CD4-positive, alpha-beta T cell treated with Interleukin-21 for 1 hour (primary cell): Measurements from ENCODE around the gene RTP4.

Source experiments
- DNase-seq: peaks from one replicate; pipeline ENCODE4 v3.0.0-alpha.2; 2020

RTP4 gene, protein sequence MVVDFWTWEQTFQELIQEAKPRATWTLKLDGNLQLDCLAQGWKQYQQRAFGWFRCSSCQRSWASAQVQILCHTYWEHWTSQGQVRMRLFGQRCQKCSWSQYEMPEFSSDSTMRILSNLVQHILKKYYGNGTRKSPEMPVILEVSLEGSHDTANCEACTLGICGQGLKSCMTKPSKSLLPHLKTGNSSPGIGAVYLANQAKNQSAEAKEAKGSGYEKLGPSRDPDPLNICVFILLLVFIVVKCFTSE

DNA sequence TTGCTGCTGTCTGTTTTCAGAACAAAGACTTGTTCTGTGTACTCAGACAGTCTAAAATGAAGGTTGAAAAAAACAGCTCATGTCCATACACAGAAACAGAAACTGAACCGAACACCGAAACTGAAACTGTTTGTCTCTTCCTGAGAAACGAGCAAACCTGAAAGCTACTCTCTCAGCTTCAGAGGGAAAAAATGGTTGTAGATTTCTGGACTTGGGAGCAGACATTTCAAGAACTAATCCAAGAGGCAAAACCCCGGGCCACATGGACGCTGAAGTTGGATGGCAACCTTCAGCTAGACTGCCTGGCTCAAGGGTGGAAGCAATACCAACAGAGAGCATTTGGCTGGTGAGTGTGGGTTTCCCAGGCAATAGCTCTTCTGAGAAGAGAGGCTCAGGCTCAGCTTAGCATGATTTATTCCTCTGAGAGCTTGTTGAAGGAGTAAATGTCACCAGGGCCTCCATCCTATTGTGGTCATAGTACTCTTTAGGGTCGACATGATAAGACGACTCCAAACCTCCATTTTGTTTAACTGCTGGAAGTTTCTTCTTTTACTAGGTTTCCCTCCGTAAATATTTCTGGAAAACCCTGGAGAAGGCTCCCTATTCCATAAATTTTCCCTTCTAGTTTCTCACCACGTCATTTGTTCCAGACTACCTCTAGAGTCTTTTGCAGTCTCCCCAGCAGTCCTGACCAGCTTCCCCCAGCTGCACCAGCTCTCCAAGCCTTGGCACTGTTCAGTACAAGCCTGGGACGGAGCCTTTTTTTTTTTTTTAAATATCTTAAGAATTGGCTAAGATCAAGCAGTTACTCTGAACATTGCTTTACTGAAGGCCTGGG, at the start of gene RTP4:
TSS of gene RTP4 (plus strand) at position 135 of the 838 bp plus-strand sequence. CDS start at position 192, 57 bp downstream.
- DNase-seq, result peak; percentile 69

DNA sequence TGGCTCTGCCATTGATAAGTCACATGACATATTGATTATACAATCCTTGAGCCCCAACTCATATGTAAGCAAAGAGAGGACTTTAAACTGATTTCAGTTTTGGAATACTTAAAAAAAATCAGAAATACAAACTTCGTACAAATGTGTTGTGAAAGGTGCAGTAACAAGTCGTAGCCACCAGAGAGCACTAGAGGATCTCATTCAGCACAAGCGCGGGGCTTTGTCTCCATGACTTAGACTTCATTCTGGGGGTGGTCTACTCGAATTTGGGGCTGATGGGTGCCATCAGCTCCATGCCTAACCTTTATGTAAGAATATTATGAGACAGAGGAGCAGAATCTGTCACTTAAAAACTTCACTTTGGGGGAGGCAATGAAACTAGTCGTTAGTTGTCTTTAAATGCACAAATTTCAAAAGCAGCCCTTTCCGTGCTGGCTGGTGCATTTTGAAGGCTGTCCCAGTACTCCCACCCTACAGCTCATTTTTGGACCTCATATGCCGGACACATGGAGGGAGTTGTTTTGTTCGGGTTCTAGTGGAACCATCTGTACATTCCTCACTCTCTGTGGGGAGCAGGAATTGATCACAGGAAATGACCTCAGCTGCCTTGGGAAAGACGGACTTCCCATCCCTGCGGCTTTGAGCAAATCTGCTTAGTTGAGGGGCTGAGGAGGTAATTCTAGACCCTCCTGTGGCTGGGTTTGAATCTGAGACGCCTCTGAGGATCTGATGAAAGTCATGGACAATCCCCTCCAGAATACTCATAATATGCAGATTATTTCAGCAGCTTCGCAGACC, 49.2 kb upstream of the RTP4 start:
- peak; percentile 54 for DNase-seq

DNA sequence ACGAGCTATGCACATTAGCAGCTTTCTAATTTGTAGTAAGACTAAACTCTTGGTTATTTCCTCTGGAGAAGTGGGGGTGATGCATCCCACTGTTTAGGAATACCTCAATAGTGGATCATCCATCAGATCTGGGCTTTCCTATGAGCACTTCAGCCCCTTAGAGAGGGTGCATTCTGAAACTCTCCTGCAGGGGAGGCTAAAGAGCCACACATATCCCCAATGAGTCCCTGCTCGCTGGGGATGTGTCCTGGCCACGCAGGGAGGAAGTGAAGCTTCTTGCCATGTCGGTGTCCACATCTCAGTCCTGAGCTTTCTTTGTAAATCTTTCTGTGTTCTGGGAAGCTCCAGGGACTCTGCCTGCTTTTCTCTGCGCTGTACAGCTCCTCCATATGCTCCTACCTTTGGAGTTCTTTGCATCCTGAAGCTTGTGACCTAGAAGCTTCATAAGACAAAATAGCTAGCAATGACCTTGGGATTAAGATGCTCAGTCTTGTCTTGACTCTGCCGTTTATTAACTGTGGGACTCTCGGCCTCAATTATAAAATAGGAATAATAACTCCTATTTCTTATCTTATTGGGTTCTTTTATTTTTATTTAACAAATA, 48.4 kb upstream of the RTP4 start:
- DNase-seq, result peak; percentile 58

DNA sequence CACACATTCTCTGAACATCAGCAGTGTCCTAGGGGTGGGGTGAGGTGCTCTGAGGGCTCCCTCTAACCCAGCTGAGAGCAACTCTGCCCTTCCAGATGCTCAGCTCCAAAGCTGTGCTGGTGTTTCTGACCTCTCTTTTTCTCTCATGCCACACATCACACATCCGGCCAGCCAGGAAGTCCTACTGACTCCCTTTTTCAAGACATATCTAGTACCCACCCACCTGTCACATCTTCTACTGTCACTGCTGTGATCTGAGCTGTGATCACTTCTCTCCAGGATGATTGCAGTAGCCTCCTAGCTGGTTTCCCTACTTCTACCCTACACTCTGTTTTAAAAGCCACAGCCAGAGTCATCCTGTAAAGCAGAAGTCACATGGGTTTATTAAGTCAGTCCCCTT, 46.4 kb upstream of the RTP4 start:
- no peak for DNase-seq

DNA sequence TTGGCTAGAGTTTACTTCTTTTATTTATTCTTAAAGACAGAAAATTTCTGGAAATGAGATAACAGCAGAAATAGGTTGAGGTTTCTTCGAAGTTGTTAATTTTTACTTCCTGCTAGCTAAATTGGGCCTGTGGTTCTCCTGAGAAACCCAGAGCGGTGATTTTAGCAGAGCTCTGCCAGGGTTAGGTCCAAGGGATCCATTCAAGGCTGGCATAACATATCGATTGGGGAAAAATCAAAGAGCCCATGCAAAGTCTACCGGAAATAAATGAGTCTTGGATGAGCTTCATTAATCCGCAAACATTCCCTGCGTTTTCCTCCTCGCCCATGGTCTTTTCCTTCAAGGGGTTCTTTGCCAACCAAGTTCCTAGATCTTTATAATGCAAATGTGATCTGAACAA, 45.9 kb upstream of the RTP4 start:
- no peak for DNase-seq

DNA sequence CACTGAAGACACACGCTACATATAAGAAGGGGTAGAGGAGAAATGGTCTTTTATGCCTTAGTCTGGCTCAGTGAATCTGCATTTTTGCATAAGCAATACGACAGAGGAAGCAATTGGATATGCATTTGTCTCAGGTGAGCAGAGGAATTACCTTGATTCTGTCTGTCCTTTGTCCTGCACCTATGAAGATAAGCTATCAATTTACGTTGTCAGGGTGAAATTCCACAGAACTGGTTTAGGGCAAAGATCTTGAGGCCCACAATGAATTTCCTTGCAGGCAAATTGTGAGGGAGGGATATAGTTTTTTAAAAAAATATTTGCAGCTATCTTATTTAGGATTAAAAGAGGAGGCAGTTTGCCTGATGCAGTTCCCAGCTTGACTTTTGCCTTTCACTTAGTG, 45.1 kb upstream of the RTP4 start:
- no peak for DNase-seq

DNA sequence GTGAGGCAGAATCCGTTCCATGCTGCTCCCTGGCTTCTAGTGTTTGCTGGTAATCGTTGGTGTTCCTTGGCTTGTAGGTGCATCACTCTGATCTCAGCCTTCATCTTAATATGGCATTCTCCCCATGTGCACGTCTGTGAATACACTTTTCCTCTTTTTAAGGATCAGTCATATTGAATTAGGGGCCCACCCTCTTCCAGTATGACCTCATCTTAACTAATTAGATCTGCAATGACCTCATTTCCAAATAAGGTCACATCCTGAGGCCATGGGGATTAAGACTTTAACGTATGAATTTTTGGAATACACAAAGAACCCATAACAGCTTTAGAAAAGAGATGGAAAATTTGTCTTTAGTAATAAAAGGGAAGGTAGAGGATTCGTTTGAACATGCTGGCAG, 42.6 kb upstream of the RTP4 start:
- DNase-seq, result no peak

DNA sequence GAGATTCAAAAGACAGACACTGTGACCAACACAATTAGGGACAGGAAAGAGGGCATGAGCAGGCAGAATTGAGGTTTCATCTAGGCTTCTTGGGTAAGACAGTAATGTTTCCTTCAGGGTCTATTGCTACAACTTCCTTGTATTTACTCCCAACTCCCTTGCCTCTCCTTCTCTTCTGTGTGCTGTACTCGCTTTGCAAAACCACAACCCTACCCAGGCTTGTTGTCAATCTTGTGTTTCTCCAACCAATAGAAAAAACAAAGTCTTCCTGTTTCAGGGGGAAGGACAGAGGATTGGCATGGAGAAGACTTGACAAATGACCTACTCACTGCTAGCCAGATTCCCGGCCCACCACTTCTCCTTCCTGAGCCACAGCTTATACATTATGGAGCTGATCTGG, 40.3 kb upstream of the RTP4 start:
- DNase-seq, result no peak

DNA sequence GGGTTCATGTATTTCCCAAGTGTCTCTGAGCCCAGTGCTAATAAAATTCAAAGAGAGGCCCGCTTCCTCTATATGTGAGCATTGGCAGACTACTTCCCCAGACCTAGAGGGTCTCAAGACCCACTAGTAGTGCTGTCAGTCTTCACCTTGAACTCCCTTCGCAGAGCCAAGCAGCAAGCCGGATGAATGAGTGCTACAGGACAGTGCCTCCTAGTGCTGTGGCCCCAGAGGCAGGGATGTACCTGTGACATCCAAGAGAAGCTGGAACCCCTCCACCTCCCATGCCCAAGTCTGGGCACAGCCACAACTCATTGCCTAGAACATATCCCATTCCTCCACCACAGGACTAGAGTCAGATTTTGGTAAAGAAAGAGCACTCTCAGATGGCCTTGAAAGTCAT, 39.5 kb upstream of the RTP4 start:
- DNase-seq, result no peak

DNA sequence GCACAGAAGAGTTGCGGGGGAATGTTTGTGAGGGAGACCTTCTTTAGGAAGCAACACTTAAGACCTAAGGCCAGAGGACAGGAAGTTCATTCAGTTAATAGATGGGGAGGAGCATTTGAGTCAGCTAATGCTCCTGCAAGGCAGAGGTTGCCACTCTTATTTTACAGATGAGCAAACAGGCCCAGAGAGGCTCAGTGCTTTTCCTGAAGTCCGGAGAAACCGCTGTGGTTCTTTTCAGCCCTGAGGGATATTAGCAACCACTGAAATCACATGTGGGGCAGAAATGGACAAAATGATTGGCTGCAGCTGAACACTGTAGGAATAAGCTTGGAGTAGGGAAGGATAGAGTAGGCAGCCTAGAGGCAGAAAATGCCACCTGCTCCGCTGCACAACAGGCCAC, 33.3 kb upstream of the RTP4 start:
- no peak for DNase-seq

DNA sequence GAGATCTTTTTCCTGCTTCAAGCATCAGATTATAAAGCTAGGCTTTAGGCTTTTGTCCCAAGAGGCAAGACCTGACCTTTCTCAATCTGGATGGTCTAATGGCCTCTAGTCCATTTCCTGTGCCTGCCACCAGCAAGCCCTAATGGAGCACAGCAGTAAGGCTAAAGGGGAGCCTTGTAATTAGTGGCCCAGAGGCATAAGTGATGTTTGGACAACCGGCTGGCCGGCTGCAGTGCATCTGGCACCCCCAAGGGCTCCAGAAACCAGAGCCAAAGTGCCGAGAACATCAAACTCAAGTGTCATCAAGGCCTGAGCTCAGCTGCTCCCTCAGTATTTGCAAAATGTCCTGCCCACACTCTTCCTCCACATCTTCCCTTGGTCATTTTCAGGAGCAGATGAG, 31.9 kb upstream of the RTP4 start:
- DNase-seq, result no peak

DNA sequence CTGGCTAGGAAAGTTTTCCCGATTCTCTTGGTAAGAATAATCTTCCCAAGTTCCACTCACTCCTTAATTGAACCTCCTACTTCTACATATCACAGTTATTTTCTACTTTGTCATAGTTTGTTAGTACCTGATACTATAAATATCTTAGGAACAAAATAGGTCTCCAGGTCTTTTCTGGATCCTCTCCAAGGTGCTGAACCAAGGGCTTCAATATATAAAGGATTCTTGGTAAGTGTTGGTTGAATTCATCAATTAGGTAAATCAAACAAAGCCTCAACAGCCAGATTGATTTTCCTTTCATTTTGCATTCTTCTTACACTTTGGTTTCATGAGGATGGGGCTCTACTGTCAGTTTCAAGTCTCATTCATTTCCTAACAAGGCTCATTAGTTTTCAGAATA, 27.6 kb upstream of the RTP4 start:
- no peak for DNase-seq

DNA sequence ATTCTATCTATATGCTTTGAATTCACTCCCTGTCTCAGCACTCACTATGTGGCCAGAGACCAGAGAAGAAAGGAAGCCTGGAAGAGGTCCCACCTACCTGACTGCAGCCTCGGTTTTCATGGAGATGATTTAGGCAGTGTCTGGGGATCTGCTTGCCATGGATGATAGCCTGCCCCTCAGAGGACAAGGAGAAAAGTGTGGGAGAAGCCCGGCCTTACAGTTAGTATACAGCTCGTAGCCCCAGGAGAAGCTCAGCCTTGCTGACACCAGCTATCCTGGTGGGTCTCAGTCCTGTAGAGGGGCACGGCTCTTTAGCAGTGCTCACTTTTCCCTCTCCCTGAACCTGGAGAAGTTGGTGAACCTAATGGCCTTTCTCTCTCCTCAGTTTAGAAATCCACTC, 25.9 kb upstream of the RTP4 start:
- DNase-seq, result no peak

DNA sequence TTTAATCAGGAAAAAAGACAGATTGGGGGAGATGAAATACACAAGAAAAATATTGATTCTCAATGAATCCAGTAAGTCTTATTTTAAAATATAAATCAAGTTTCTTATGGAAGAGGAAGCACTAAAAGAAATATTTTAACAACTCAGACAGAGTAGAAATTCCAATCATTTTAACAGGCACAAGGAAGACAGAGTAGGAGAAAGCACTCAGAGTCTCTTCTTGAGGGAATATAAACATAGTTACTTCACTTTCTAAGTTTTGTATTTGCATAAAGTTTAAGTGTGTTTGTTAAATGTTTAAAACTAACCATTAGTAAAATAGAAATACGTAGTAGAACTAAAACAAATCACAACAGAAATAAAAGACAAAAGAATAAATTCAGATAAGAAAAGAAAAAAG, 24.5 kb upstream of the RTP4 start:
- no peak for DNase-seq

DNA sequence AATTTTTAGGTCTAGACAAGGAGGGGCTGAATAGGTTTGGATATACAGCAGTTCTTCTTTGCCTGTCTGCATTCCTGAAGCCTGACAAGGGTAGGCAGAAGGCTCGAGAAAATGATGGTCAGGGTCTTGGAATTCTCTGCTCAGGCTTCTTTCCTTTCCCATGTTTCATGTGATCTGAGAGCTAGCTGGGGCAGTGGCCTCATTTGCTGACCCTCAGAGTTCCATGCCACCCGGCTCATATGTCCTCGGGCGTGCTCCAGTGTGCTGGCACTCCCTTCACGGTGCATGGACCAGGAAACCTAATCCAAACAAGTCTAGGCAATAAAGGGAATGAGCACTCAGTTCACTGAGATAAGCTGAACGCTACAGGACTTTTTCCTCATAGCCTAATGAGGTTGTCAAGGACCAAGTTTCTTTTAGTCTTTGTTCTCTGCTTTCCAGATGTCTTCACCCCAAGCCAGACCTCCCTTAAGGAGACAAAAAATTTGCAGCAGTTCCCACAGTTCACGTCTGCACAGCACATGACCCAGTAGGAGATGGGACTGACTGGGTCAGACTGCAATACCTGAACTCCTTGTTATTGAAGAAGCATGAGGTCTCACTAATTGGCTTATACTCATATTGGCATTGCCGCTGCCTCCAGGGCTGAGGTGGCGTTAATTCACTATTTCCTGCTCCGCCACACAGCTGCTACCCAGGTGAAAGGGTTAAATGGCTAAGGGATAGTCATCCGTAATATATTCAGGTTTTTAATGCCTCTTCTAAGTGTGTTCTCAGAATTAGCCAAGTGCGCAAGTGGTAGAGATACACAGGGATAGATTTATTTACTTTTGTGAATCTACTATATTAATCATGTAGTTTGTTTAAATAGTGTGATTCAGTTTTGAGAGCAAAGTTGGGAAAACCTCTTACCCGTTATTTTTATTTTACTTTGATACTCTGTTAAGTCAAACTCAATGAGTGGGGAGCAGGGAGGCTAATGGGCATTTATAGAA, 15.3 kb upstream of the RTP4 start:
- no peak for DNase-seq

DNA sequence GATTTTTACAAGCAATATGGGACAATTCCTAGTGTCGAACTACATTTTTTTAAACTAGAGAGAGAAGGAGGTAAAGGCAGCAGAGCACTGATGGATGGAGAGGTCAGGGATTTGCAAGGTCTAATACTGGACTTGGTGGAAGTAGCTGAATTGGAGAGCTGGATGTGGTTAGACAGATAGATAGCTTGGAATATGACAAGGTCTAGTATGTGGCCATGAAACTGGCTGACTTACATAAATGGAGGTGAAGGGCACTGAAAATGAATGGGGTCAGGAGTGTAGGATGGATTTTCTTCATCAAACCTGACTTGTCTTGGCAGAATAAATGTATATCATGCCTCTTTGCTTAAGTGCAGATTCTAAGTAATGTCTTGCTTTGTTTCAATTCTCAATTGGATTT, 10.1 kb upstream of the RTP4 start:
- no peak for DNase-seq

DNA sequence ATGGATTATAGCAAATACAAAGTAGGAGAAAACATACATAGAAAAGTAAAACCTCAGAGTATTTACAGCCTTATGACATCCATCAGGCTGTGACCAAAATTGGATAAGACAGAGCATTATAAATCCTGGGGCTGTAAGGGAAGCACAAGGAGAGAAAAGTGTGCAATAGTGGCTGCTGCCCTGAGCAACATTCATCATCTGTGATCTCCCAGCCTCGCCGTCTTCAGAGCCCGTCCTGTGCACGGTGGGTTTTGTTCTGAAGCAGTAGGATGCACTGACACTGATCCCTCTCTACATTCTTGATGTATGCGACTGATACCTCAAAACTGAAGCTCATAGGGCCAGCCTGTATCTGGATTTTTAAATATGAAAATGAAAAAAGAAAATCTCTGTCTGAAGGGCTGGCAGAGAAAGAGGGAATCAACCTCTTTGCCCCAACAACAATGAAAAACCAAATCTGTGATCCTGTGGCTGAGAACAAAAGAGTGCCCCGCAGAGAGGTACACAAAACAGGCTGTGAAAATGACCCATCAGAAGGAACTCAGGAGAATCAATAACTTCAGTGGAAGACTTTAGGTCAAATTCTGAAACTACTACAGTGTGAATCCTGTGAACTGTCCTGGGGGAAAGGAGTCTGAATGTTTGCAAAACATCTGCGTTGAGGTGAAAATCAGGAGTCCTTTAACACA, 8.2 kb upstream of the RTP4 start:
- DNase-seq, result no peak

DNA sequence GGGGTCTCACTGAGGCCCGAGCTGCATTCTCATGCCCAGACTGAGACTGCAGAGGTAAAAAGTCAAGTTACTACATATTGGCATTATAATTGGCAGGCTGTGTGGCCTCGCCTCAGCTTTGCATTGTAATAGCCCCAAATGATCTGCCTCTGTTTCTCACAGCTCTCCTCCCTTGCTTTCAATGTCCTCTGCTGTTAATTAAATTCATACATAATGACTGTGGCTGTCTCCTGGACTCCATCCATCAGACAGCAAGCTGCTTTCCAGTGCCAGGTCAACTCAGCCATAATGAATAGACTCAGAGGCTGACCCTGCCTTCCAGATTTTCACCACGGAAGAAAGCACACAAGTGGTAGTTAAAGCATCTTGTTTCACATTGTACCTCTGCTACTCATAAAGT, 7.6 kb upstream of the RTP4 start:
- no peak for DNase-seq

DNA sequence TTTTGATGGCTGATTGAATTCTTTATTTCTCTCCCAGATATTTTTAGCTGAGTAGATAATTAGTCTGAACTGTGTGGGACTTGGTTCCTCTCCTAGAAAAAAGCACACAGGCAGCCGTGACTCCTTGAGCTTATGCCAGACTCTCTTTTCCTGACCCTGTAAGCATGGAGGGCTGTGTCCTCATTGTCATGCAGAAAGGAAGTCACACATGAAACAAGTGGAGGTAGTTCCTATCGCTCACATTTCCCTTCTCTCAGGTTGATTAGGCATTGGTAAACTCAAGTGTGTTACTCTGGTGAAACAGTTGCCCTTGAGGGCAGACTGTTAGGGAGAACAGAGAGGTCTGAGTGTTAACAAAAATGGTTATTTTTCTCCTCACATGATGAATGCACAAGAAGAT, 6.3 kb upstream of the RTP4 start:
- DNase-seq, result no peak

DNA sequence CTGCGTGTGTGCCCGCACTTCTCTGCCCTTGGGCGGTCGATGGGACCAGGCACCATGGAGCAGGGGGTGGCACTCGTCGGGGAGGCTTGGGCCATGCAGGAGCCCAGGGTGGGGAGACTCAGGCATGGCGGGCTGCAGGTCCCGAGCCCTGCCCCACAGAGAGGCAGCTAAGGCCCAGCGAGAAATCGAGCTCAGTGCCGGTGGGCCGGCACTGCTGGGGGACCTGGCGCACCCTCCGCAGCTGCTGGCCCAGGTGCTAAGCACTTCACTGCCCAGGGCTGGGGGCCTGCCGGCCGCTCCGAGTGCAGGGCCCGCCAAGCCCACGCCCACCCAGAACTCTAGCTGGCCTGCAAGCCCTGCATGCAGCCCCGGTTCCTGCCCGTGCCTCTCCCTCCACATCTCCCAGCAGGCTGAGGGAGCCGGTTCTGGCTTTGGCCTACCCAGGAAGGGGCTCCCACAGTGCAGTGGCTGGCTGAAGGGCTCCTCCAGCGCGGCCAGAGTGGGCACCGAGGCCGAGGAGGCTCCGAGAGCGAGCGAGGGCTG, 553 bp upstream of the RTP4 start:
- DNase-seq, result no peak

DNA sequence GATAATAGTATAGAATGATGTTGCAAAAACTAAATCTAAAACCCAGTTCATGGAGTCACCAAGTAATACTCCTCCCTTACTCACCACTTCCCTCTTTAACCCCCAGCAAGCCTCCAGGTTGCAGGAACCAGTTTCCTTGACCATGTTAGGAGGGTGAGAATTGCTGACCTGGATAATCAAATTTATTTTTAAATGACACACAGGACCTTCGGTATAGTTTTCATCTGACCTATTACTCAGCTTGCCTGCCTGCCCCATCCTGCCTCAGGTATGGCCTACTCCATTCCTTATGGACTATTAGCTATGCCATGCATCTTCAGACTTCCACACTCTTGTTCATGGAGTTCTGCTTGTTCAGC, 883 bp downstream of the RTP4 start:
- peak; percentile 8 for DNase-seq
